Measurements from ENCODE around the gene SHROOM3.

The SHROOM3 gene

GRCh38 chr4:76543378-76543777 lies 108.3 kb downstream of the SHROOM3 start:
- DNase-seq (ENCODE audit: low read depth) = no peak

- no peak for DNase-seq (ENCODE audit: low read depth)
These were observed 109.7 kb downstream of the SHROOM3 start for GRCh38 chr4:76544725-76545124.

GRCh38 chr4:76545226-76545884 lies 110.3 kb downstream of the SHROOM3 start:
- DNase-seq (ENCODE audit: low read depth) = no peak

GRCh38 chr4:76546327-76546726 lies 111.3 kb downstream of the SHROOM3 start:
- no peak for DNase-seq (ENCODE audit: low read depth)

- no peak for DNase-seq (ENCODE audit: low read depth)
These were observed 112.0 kb downstream of the SHROOM3 start for GRCh38 chr4:76546759-76547742.

- DNase-seq (ENCODE audit: low read depth) = no peak
These were observed 113.7 kb downstream of the SHROOM3 start for GRCh38 chr4:76548704-76549103.

GRCh38 chr4:76549765-76550164 lies 114.7 kb downstream of the SHROOM3 start:
- no peak for DNase-seq (ENCODE audit: low read depth)

GRCh38 chr4:76550966-76551780 lies 116.1 kb downstream of the SHROOM3 start:
- no peak for DNase-seq (ENCODE audit: low read depth)

- DNase-seq (ENCODE audit: low read depth) = no peak
These were observed 119.6 kb downstream of the SHROOM3 start for GRCh38 chr4:76554630-76555029.

GRCh38 chr4:76556452-76556851 lies 121.4 kb downstream of the SHROOM3 start:
- no peak for DNase-seq (ENCODE audit: low read depth)

- DNase-seq (ENCODE audit: low read depth) = no peak
These were observed 123.6 kb downstream of the SHROOM3 start for GRCh38 chr4:76558396-76559235.

- DNase-seq (ENCODE audit: low read depth) = no peak
These were observed 124.4 kb downstream of the SHROOM3 start for GRCh38 chr4:76559236-76560071.

GRCh38 chr4:76562161-76562560 lies 127.1 kb downstream of the SHROOM3 start:
- DNase-seq (ENCODE audit: low read depth) = no peak

- DNase-seq (ENCODE audit: low read depth) = no peak
These were observed 127.9 kb downstream of the SHROOM3 start for GRCh38 chr4:76562836-76563453.

- no peak for DNase-seq (ENCODE audit: low read depth)
These were observed 128.6 kb downstream of the SHROOM3 start for GRCh38 chr4:76563454-76564122.

GRCh38 chr4:76564123-76564915 lies 129.3 kb downstream of the SHROOM3 start:
- no peak for DNase-seq (ENCODE audit: low read depth)

GRCh38 chr4:76568262-76568661 lies 133.2 kb downstream of the SHROOM3 start:
- DNase-seq (ENCODE audit: low read depth) = no peak

GRCh38 chr4:76569225-76569624 lies 134.2 kb downstream of the SHROOM3 start:
- no peak for DNase-seq (ENCODE audit: low read depth)

- no peak for DNase-seq (ENCODE audit: low read depth)
These were observed 134.7 kb downstream of the SHROOM3 start for GRCh38 chr4:76569706-76570105.

Measured in activated T-cell treated with anti-CD3 and anti-CD28 coated beads for 24 hours (primary cell).